Measurements from ENCODE around the gene PALLD.

The PALLD gene

GRCh38 chr4:168766604-168767316 is 269.9 kb downstream of the PALLD start:
- Histone ChIP-seq H3K36me3 (ENCODE audit: control insufficient read depth in 2 of 2, insufficient read depth in 1 of 2, low read length in 2 of 2) (no peaks in the 10 kb centered on the region), H3K9me3 (ENCODE audit: control insufficient read depth, insufficient read depth, low read depth, low read length) (no peaks in the 10 kb centered on the region), H3K4me1 (ENCODE audit: control insufficient read depth, insufficient read depth, low read length) (no peaks in the 10 kb centered on the region), H3K27ac (ENCODE audit: extremely low read depth, low read depth, low read length) (no peak overlapping the region), H3K4me3 (ENCODE audit: low read depth, low read length) (no peak overlapping the region)
- CTCF ChIA-PET = no interaction called here
- POLR2A ChIA-PET = no interaction called here
- TF ChIP-seq ZBTB1 (tag by site-specific recombination; IDR thresholded peaks at IDR 0.05) (no peak), ZNF610 (tag by site-specific recombination; IDR thresholded peaks at IDR 0.05; ENCODE audit: borderline replicate concordance) (no peak)

DNA sequence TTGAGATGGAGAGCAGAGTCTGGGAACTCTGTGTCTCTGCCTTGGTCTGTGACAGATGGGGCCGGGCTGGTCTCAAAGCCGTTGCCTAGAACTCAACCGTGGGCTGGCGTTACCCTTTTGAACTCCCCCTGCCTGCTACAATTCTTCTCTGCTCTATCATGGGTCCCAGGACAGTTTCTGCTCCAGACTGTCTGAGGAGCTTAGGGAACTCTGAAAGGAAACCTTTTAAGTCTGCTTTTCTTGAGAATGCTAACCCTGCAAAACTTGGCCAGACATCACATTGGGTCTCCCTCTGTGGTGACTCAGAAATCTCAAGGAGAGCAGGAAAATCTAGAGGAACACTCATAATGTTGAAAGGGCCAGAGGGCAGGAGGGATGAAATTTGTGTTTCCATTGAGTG is 272.6 kb downstream of the PALLD start:
- TF ChIP-seq ZNF280D (tag by site-specific recombination; IDR thresholded peaks at IDR 0.05) (no peak), ZNF549 (tag by site-specific recombination; IDR thresholded peaks at IDR 0.05) (no peak)

DNA sequence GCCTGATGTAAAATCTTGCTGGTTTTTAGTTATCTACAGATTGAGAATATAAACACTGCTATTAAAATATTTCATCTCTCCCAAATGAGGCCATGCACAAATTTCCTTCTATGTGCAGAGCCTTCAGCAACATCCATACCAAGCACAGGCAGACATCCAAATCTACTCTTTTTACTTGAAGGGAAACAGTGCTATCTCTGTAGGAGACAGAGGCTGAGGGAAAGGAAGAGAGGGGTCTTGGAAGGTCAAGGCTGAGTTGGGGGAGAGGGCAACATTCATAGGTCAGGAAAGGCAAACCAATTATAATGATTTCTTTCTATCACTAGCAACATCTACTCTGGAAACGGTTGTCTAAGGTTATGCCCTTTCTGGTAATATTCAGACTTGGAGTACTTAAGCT is 273.0 kb downstream of the PALLD start:
- H3K9me3 ChIP-seq (ENCODE audit: control insufficient read depth, insufficient read depth, low read depth, low read length) = no peaks in the 10 kb centered on the region
- no peaks in the 10 kb centered on the region for H3K4me1 ChIP-seq (ENCODE audit: control insufficient read depth, insufficient read depth, low read length)
- H3K36me3 ChIP-seq (ENCODE audit: control insufficient read depth in 2 of 2, insufficient read depth in 1 of 2, low read length in 2 of 2) = no peaks in the 10 kb centered on the region
- no peak for TF ChIP-seq ZSCAN30 (tag by site-specific recombination; IDR thresholded peaks at IDR 0.05)
- no peak for TF ChIP-seq ZNF654 (tag by site-specific recombination; IDR thresholded peaks at IDR 0.05; ENCODE audit: low read depth)
- no peak for TF ChIP-seq ZNF843 (tag by site-specific recombination; IDR thresholded peaks at IDR 0.05)
- no peak for TF ChIP-seq ZNF629 (tag by site-specific recombination; IDR thresholded peaks at IDR 0.05)
- TF ChIP-seq ZFP69B (tag by site-specific recombination; IDR thresholded peaks at IDR 0.05) = no peak
- TF ChIP-seq BCL11B (tag by site-specific recombination; IDR thresholded peaks at IDR 0.05; ENCODE audit: low read depth) = no peak
- no peak for TF ChIP-seq ZNF169 (tag by site-specific recombination; IDR thresholded peaks at IDR 0.05)
- no peak for TF ChIP-seq BCL11A (tag by site-specific recombination; IDR thresholded peaks at IDR 0.05; ENCODE audit: low read depth)
- no peak for TF ChIP-seq ZNF174 (tag by site-specific recombination; IDR thresholded peaks at IDR 0.05)
- no peak for TF ChIP-seq OVOL3 (tag by site-specific recombination; IDR thresholded peaks at IDR 0.05)
- no peak for TF ChIP-seq HOXC10 (CRISPR knock-in tag; IDR thresholded peaks at IDR 0.05)
- ChIA-PET POLR2A (no interaction called here), CTCF (no interaction called here)
- no peak overlapping the region for H3K27ac ChIP-seq (ENCODE audit: extremely low read depth, low read depth, low read length)
- H3K4me3 ChIP-seq (ENCODE audit: low read depth, low read length) = no peak overlapping the region

More for the DNA sequence above, 272.6 kb downstream of the PALLD start:
- Histone ChIP-seq H3K27ac (ENCODE audit: extremely low read depth, low read depth, low read length) (no peak overlapping the region), H3K9me3 (ENCODE audit: control insufficient read depth, insufficient read depth, low read depth, low read length) (no peaks in the 10 kb centered on the region), H3K4me3 (ENCODE audit: low read depth, low read length) (no peak overlapping the region), H3K4me1 (ENCODE audit: control insufficient read depth, insufficient read depth, low read length) (no peaks in the 10 kb centered on the region), H3K36me3 (ENCODE audit: control insufficient read depth in 2 of 2, insufficient read depth in 1 of 2, low read length in 2 of 2) (no peaks in the 10 kb centered on the region)
- ChIA-PET CTCF (no interaction called here), POLR2A (no interaction called here)

DNA sequence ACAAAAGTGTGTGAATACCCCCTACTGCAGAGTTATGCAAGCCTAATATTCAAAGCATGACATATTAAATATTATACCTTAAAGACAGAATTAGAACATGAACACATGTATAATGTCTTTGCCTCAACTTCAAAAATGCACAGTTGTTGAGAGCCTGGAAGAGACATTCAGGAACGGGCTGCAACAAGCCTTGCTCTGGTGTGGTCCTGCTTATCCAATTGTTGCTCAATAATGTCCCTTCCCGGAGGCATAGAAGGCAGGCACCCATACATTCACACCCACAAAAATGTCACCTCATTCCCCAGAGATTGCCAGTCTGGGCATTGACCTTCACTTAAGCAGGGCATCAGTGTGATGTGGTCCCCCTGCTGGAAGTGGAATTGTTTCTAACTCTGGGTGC is 274.4 kb downstream of the PALLD start:
- ChIA-PET CTCF (no interaction called here), POLR2A (no interaction called here)
- H3K4me1 ChIP-seq (ENCODE audit: control insufficient read depth, insufficient read depth, low read length) = no peaks in the 10 kb centered on the region
- no peaks in the 10 kb centered on the region for H3K9me3 ChIP-seq (ENCODE audit: control insufficient read depth, insufficient read depth, low read depth, low read length)
- H3K36me3 ChIP-seq (ENCODE audit: control insufficient read depth in 2 of 2, insufficient read depth in 1 of 2, low read length in 2 of 2) = no peaks in the 10 kb centered on the region
- no peak overlapping the region for H3K27ac ChIP-seq (ENCODE audit: extremely low read depth, low read depth, low read length)
- H3K4me3 ChIP-seq (ENCODE audit: low read depth, low read length) = no peak overlapping the region
- TF ChIP-seq, protein P1, sequence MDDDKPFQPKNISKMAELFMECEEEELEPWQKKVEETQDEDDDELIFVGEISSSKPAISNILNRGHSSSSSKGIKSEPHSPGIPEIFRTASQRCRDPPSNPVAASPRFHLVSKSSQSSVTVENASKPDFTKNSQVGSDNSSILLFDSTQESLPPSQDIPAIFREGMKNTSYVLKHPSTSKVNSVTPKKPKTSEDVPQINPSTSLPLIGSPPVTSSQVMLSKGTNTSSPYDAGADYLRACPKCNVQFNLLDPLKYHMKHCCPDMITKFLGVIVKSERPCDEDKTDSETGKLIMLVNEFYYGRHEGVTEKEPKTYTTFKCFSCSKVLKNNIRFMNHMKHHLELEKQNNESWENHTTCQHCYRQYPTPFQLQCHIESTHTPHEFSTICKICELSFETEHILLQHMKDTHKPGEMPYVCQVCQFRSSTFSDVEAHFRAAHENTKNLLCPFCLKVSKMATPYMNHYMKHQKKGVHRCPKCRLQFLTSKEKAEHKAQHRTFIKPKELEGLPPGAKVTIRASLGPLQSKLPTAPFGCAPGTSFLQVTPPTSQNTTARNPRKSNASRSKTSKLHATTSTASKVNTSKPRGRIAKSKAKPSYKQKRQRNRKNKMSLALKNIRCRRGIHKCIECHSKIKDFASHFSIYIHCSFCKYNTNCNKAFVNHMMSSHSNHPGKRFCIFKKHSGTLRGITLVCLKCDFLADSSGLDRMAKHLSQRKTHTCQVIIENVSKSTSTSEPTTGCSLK (tag by site-specific recombination; IDR thresholded peaks at IDR 0.05) = no peak
- no peak for TF ChIP-seq ZNF747 (tag by site-specific recombination; IDR thresholded peaks at IDR 0.05)
- TF ChIP-seq ZNF645 (tag by site-specific recombination; IDR thresholded peaks at IDR 0.05) = no peak
- TF ChIP-seq ZNF629 (tag by site-specific recombination; IDR thresholded peaks at IDR 0.05) = no peak
- no peak for TF ChIP-seq SCRT2 (tag by site-specific recombination; IDR thresholded peaks at IDR 0.05)
- TF ChIP-seq ZNF23 (tag by site-specific recombination; IDR thresholded peaks at IDR 0.05; ENCODE audit: borderline replicate concordance) = no peak
- TF ChIP-seq ZNF121 (tag by site-specific recombination; IDR thresholded peaks at IDR 0.05) = no peak
- no peak for TF ChIP-seq ZNF624 (tag by site-specific recombination; IDR thresholded peaks at IDR 0.05)
- TF ChIP-seq HOXC10 (CRISPR knock-in tag; IDR thresholded peaks at IDR 0.05) = no peak
- no peak for TF ChIP-seq ZSCAN23 (tag by site-specific recombination; IDR thresholded peaks at IDR 0.05)
- no peak for TF ChIP-seq ZNF558 (tag by site-specific recombination; IDR thresholded peaks at IDR 0.05)

All from HEK293 (cell line).